GM12891 (cell line): ENCODE data around the gene ZNF148.

Source experiments
- PAX5 ChIP-seq: IDR thresholded peaks from 2 replicates; pipeline ENCODE4 v1.6.1; 2011; ENCODE audit warnings: low read length, moderate library complexity, mild to moderate bottlenecking; ENCODE audit not compliant: insufficient read depth, severe bottlenecking
- POLR2A ChIP-seq: IDR thresholded peaks from 2 replicates; pipeline ENCODE4 v1.6.1; 2011; ENCODE audit warnings: low read depth, low read length, control low read depth
- TAF1 ChIP-seq: IDR thresholded peaks from 2 replicates; pipeline ENCODE4 v1.6.1; 2011; ENCODE audit warnings: low read depth, low read length, control low read depth

- TF ChIP-seq POLR2A (no peak), PAX5 (no peak), TAF1 (no peak)
Observed at GRCh38 chr3:125186800-125187598, 188.1 kb downstream of the ZNF148 start.
